ENCODE results near the gene NGEF. TPM values are rescaled to one million over a fixed set of nuclear protein-coding genes. Genes with fewer than 3 reads are reported as not detected.

Gene NGEF
- total RNA-seq, 1 donor from 2014 or later, result 4.3 TPM

DNA sequence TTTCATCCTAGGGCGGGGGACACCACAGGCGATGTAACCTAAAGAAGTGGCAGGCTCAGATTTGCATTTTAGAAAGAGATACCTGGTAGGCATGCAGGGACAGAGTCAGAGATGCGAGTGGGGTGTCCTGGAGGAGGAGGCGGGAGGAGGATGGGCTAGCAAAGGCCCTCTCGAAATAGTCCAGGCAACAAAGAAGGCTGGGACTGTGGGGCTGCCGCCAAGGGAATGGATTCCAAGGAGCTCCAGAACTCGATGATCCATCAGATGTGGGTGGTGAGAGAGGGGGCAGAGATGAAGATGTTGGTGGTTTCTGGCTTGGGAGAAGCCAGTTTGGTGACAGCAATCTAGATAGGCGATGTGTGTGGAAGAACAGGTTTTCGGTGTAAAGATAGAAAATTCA lies 34.6 kb upstream of the NGEF start:
- Histone ChIP-seq H3K36me3 (no peaks in the 10 kb centered on the region), H3K4me1 (peaks cover 9% of the 10 kb centered on the region), H3K9me3 (ENCODE audit: low read depth) (no peaks in the 10 kb centered on the region), H2AFZ (replicated peaks) (no peak overlapping the region), H4K20me1 (ENCODE audit: low read depth) (no peaks in the 10 kb centered on the region), H3K4me3 (no peak overlapping the region), H3K9ac (no peak overlapping the region), H3K27ac (no peak overlapping the region), H3F3A (ENCODE audit: low read depth) (no peaks in the 10 kb centered on the region), H3K79me2 (ENCODE audit: low read depth) (no peaks in the 10 kb centered on the region), H3K27me3 (peaks cover 27% of the 10 kb centered on the region), H3K4me2 (no peak overlapping the region)
- H3K36me3 Mint-ChIP-seq, result no peaks in the 10 kb centered on the region
- no peak overlapping the region for H3K4me3 Mint-ChIP-seq
- DNase-seq (ENCODE audit: low spot score), result no peak
- H3K4me1 Mint-ChIP-seq, result peaks cover 19% of the 10 kb centered on the region
- no peak overlapping the region for H3K27ac Mint-ChIP-seq
- H3K27me3 Mint-ChIP-seq (ENCODE audit: insufficient read depth, low read depth), result peaks cover 13% of the 10 kb centered on the region
- H3K9me3 Mint-ChIP-seq, result no peaks in the 10 kb centered on the region
- TF ChIP-seq EZH2 (IDR thresholded peaks at IDR 0.05) (no peak), EZH2phosphoT487 (IDR thresholded peaks at IDR 0.05) (no peak)
- TF ChIP-seq, protein P1, sequence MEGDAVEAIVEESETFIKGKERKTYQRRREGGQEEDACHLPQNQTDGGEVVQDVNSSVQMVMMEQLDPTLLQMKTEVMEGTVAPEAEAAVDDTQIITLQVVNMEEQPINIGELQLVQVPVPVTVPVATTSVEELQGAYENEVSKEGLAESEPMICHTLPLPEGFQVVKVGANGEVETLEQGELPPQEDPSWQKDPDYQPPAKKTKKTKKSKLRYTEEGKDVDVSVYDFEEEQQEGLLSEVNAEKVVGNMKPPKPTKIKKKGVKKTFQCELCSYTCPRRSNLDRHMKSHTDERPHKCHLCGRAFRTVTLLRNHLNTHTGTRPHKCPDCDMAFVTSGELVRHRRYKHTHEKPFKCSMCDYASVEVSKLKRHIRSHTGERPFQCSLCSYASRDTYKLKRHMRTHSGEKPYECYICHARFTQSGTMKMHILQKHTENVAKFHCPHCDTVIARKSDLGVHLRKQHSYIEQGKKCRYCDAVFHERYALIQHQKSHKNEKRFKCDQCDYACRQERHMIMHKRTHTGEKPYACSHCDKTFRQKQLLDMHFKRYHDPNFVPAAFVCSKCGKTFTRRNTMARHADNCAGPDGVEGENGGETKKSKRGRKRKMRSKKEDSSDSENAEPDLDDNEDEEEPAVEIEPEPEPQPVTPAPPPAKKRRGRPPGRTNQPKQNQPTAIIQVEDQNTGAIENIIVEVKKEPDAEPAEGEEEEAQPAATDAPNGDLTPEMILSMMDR (IDR thresholded peaks at IDR 0.05), result no peak

DNA sequence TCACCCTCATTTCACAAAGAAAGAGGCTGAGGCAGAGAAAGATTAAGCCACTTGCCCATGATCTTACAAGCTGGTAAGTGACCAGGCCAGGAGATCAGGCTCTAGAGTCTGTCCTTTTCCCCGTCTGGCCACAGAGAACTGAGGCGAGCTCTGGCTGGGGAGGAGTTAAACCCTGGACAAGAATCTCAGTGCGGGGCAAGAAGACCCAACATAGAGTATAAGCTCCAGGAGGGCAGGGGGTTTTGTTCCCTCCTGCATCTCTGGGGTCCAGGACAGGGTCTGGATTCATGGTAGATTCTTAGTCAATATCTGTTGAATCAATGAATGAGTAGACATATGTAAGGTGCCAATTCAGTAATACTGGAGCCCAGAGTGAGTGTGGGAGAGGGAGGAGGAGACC lies 34.1 kb upstream of the NGEF start:
- no peak for TF ChIP-seq EZH2phosphoT487 (IDR thresholded peaks at IDR 0.05)
- TF ChIP-seq, protein P1 (IDR thresholded peaks at IDR 0.05), result no peak
- H3F3A ChIP-seq (ENCODE audit: low read depth), result no peaks in the 10 kb centered on the region
- Mint-ChIP-seq H3K4me1 (peaks cover 19% of the 10 kb centered on the region), H3K27me3 (ENCODE audit: insufficient read depth, low read depth) (peaks cover 13% of the 10 kb centered on the region), H3K4me3 (no peak overlapping the region), H3K27ac (no peak overlapping the region), H3K9me3 (no peaks in the 10 kb centered on the region), H3K36me3 (no peaks in the 10 kb centered on the region)
- DNase-seq (ENCODE audit: low spot score), result no peak
- H3K36me3 ChIP-seq, result no peaks in the 10 kb centered on the region
- no peaks in the 10 kb centered on the region for H3K9me3 ChIP-seq (ENCODE audit: low read depth)
- H3K4me1 ChIP-seq, result peaks cover 9% of the 10 kb centered on the region
- no peak overlapping the region for H3K4me2 ChIP-seq
- no peak overlapping the region for H3K4me3 ChIP-seq
- no peaks in the 10 kb centered on the region for H3K79me2 ChIP-seq (ENCODE audit: low read depth)
- no peak overlapping the region for H3K27ac ChIP-seq
- H3K9ac ChIP-seq, result no peak overlapping the region
- peaks cover 23% of the 10 kb centered on the region for H3K27me3 ChIP-seq
- H4K20me1 ChIP-seq (ENCODE audit: low read depth), result no peaks in the 10 kb centered on the region
- no peak overlapping the region for H2AFZ ChIP-seq (replicated peaks)

DNA sequence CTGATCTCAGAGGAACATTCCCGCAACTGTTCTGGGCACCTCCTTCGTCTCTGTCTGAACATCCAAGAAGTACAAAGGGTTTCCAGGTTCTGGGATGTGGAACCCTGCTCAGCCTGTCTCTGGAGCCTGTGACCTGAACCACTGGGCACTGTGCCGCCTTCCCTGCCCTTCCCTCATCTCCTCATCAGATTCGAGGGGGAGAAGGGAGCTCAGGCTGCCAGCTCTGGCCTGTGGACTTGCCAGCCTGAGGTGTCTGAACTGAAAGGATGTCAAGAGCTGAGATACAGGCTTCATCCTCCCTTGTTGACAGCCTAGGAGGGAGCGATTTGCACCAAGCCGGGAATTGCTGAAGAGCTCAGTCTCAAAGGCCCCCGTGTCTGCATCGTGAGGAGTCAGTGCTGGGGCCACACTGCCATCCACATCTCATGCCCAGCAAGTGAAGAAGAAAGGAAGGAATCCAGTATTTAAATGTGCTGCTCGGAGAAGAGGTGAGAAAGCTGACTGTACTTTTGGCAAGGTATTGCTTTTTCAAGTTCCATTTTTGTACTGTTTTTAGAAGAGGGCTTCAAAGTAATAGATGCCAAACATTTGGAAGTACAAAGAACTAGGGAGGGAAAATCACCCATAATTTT lies 32.0 kb upstream of the NGEF start:
- DNase-seq (ENCODE audit: low spot score), result no peak
- Histone ChIP-seq H3K4me1 (no peaks in the 10 kb centered on the region), H3F3A (ENCODE audit: low read depth) (no peaks in the 10 kb centered on the region), H3K4me3 (no peak overlapping the region), H2AFZ (replicated peaks) (no peak overlapping the region), H3K27me3 (peaks cover 2% of the 10 kb centered on the region), H3K27ac (no peak overlapping the region), H3K9me3 (ENCODE audit: low read depth) (no peaks in the 10 kb centered on the region), H3K79me2 (ENCODE audit: low read depth) (no peaks in the 10 kb centered on the region), H3K36me3 (no peaks in the 10 kb centered on the region), H4K20me1 (ENCODE audit: low read depth) (no peaks in the 10 kb centered on the region), H3K4me2 (no peak overlapping the region), H3K9ac (no peak overlapping the region)
- H3K36me3 Mint-ChIP-seq, result no peaks in the 10 kb centered on the region
- TF ChIP-seq EZH2phosphoT487 (IDR thresholded peaks at IDR 0.05), result no peak
- TF ChIP-seq, protein P1 (IDR thresholded peaks at IDR 0.05), result no peak
- no peak for TF ChIP-seq EZH2 (IDR thresholded peaks at IDR 0.05)
- peaks cover 7% of the 10 kb centered on the region for H3K4me1 Mint-ChIP-seq
- no peak overlapping the region for H3K4me3 Mint-ChIP-seq
- no peak overlapping the region for H3K27ac Mint-ChIP-seq
- no peaks in the 10 kb centered on the region for H3K9me3 Mint-ChIP-seq
- H3K27me3 Mint-ChIP-seq (ENCODE audit: insufficient read depth, low read depth), result peaks cover 11% of the 10 kb centered on the region

All from neural progenitor cell (in vitro differentiated cells).